Peyer's patch (tissue), 4 donors: Measurements from ENCODE around the gene AMBRA1. TPM values are rescaled to one million over a fixed set of nuclear protein-coding genes. Genes with fewer than 3 reads are reported as not detected.

ENCODE experiments used
- DNase-seq, 3 donors: peaks; one replicate each; pipeline ENCODE4 v3.0.0-alpha.2; 2017 to 2019
- H3K27ac ChIP-seq, 4 donors: fragments of 200-600 bp; sonication (generic); one replicate each; pipeline ENCODE4 v1.5.1; 2016 to 2019
- H3K27me3 ChIP-seq, 2 donors: fragments of 200-600 bp; sonication (generic); one replicate each; pipeline ENCODE4 v1.5.1; 2019
- H3K36me3 ChIP-seq, 3 donors: fragments of 200-600 bp; sonication (generic); one replicate each; pipeline ENCODE4 v1.5.1; 2016 to 2019
- H3K4me1 ChIP-seq, 4 donors: fragments of 200-600 bp; sonication (generic); one replicate each; pipeline ENCODE4 v1.5.1; 2016 to 2019
- H3K4me3 ChIP-seq, 4 donors: fragments of 200-600 bp; sonication (generic); 1 replicate in 3 of 4; 2 replicates in 1 of 4; pipeline ENCODE4 v1.5.1; 2016 to 2019; ENCODE audit warnings: mild to moderate bottlenecking in 1 of 4
- H3K9me3 ChIP-seq, 4 donors: fragments of 200-600 bp; sonication (generic); one replicate each; pipeline ENCODE4 v1.5.1; 2016 to 2019; ENCODE audit warnings: mild to moderate bottlenecking in 1 of 4
- POLR2A ChIP-seq, 2 donors: fragments of 450-650 bp; IDR thresholded peaks; one replicate each; pipeline ENCODE4 v1.5.1; 2017; ENCODE audit warnings: antibody characterized with exemption in 2 of 2, mild to moderate bottlenecking in 2 of 2, moderate library complexity in 2 of 2
- total RNA-seq, 4 donors: library from RNA; depleted of rRNA; stranded (reverse); fragments of >200 nt; gene quantifications; one replicate each; pipeline ENCODE4 v1.1.0, GENCODE V29; 2016
- TF ChIP-seq, protein P1 (sequence below), 6 experiments: fragments of 450-650 bp in 4 of 6; fragments of 200-600 bp in 2 of 6; sonication (generic) in 1 of 6; IDR thresholded peaks; one replicate each; pipeline ENCODE4 v1.5.1; 2017 to 2019; ENCODE audit warnings: antibody characterized with exemption in 6 of 6, mild to moderate bottlenecking in 3 of 6, moderate library complexity in 1 of 6

AMBRA1 gene
- total RNA-seq, 4 donors from 2014 or later: 28.9 to 61.6 (median 41.6) TPM

DNA sequence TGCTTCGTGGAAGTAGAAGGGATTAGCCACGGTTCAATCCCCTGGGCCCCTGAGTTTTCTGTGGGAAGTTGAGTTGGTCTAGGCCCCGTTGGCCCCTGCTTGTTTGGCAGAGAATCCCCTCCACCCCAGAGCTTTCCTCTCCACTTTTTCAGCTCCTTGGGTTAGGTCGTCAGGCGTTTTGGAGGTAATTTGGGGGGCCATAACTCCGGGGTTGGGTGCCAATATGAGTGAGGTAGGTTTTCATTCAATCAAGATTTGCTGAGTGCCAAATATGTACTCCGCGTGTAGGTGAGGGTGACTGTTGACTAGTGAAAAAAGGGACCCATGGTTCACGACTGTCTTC, 24.1 kb upstream of the AMBRA1 start:
- peak overlapping the region; percentile 65 to 100 (median 94) for H3K4me3 ChIP-seq
- H3K4me1 ChIP-seq: peaks cover 0 to 32% (median 4%) of the 10 kb centered on the region in 4 donors
- peaks cover 0 to 28% (median 0%) of the 10 kb centered on the region in 3 donors for H3K36me3 ChIP-seq
- peak overlapping the region; percentile 92 to 99 (median 96) for H3K27ac ChIP-seq
- no peaks in the 10 kb centered on the region for H3K27me3 ChIP-seq
- DNase-seq: no peak
- no peaks in the 10 kb centered on the region for H3K9me3 ChIP-seq
- TF ChIP-seq POLR2A (IDR thresholded peaks at IDR 0.05): no peak
- TF ChIP-seq, protein P1, sequence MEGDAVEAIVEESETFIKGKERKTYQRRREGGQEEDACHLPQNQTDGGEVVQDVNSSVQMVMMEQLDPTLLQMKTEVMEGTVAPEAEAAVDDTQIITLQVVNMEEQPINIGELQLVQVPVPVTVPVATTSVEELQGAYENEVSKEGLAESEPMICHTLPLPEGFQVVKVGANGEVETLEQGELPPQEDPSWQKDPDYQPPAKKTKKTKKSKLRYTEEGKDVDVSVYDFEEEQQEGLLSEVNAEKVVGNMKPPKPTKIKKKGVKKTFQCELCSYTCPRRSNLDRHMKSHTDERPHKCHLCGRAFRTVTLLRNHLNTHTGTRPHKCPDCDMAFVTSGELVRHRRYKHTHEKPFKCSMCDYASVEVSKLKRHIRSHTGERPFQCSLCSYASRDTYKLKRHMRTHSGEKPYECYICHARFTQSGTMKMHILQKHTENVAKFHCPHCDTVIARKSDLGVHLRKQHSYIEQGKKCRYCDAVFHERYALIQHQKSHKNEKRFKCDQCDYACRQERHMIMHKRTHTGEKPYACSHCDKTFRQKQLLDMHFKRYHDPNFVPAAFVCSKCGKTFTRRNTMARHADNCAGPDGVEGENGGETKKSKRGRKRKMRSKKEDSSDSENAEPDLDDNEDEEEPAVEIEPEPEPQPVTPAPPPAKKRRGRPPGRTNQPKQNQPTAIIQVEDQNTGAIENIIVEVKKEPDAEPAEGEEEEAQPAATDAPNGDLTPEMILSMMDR (IDR thresholded peaks at IDR 0.05): no peak

DNA sequence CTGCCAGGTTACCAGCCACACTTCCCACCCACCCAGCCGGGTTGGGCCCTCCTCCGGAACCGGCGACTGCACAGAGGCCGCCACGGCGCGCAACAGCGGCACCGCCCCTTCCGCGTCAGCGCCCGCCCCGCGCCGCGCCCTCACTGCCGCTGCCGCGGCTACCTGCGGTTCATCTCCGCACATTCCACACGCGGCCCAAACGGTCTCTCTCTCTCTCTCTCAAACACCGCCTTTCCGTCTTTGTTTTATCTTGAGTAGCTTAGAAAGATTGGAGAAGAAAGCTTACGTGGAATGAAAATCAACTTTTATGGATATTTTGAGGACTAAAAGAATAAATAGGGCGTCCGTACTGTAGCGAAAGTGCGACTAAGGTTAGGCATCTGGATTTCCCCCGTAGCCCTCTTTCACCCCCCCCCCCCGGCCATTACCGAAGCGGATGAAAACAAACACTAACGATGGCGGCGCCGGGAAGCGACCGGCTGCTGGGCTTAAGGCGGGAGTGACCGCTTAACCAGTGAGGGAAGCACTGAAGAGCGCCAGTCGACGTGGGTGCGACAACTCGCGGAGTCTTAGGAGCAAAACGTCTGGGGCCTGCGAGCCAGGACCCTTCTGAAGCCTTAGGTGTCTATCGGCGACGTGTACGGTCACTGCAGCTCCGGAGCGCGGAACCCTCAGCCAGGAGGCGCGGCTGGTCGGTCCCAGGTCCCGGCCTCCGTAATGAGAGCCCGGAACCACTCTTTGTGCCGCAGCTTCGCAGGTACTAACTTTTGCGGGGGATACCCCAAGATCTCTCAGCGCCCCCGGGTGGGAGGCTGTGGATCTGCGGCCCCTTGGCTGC, 23.5 kb upstream of the AMBRA1 start, which contains the start of the genes ATG13 and HARBI1:
TSS of gene ATG13 (plus strand) at position 420 of the 838 bp plus-strand sequence. CDS start 26,739 bp downstream, outside the sequence.
TSS of gene HARBI1 (minus strand) at position 94 of the 838 bp plus-strand sequence. CDS start 990 bp downstream, outside the sequence.
- H3K27me3 ChIP-seq: no peaks in the 10 kb centered on the region

DNA sequence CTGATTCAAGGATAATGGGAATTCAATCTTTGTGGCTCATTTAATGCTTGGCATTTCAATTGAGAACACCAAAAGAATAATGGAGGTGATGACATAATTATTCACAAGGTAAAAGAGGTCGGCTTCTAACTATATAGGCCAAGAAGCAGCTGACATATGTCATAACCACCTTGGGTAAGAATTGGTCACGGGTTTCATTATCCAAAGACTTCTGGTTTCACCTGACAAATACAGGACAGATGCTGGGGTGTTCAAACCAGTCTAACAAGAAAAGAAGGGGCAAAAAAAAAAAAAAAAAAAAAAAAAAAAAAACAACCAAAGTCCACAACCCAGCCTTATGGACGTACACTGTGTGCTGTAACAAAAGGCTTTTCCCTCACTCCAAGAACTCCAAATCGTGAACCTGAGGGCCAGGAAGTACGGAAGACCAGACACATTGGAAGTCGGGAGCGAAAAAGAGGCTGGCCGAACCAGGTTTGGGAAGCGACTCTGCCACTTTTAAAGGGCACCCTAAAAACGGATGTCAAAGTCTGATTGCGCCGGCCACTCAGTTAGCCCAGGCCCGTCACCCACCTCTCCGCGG, 22.8 kb upstream of the AMBRA1 start:
- Histone ChIP-seq H3K27ac (peak overlapping the region; percentile 92 to 99 (median 96)), H3K4me1 (peaks cover 0 to 32% (median 4%) of the 10 kb centered on the region in 4 donors), H3K36me3 (peaks cover 0 to 17% (median 0%) of the 10 kb centered on the region in 3 donors), H3K4me3 (peak overlapping the region; percentile 65 to 100 (median 94)), H3K27me3 (no peaks in the 10 kb centered on the region), H3K9me3 (no peaks in the 10 kb centered on the region)
- DNase-seq: no peak
- TF ChIP-seq, protein P1 (IDR thresholded peaks at IDR 0.05): no peak
- TF ChIP-seq POLR2A (IDR thresholded peaks at IDR 0.05): peak; percentile 68 to 75

More for the DNA sequence above, 23.5 kb upstream of the AMBRA1 start, which contains the start of the genes ATG13 and HARBI1:
- H3K4me3 ChIP-seq: peak within 1 kb of the TSS; percentile 65 to 100 (median 94)
- DNase-seq: peak; percentile 87 to 94 (median 93)
- peak within 1 kb of the TSS; percentile 92 to 99 (median 96) for H3K27ac ChIP-seq
- H3K36me3 ChIP-seq: peaks cover 0 to 22% (median 0%) of the 10 kb centered on the region in 3 donors
- H3K4me1 ChIP-seq: peaks cover 0 to 32% (median 4%) of the 10 kb centered on the region in 4 donors
- TF ChIP-seq, protein P1 (IDR thresholded peaks at IDR 0.05): peak; percentile 56 to 88 (median 76)
- peak in 1 of 2 donors; percentile 4 for TF ChIP-seq POLR2A (IDR thresholded peaks at IDR 0.05)
- no peaks in the 10 kb centered on the region for H3K9me3 ChIP-seq

DNA sequence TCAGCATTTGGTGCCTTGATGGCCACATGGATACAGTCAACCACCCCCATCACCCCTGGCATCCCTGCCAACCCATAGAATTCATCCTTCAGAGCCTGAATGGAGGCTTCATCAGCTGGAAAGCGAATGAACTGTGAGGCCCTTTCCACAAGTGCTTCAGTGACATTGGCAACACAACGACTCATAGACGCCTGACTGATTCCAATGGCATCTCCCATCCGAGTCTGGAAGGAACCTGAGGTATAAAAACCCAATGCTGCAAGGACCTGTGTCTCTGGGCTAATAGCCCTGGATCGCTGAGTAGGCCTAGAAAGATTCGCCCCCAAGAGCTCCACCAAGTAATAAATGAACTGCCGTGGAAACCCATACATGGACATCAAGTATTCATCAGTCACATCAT, 21.9 kb upstream of the AMBRA1 start:
- no peak for DNase-seq
- TF ChIP-seq, protein P1 (IDR thresholded peaks at IDR 0.05): no peak
- TF ChIP-seq POLR2A (IDR thresholded peaks at IDR 0.05): no peak
- Histone ChIP-seq H3K4me1 (peaks cover 0 to 32% (median 4%) of the 10 kb centered on the region in 4 donors), H3K27me3 (no peaks in the 10 kb centered on the region), H3K27ac (no peak overlapping the region), H3K4me3 (no peak overlapping the region), H3K9me3 (no peaks in the 10 kb centered on the region), H3K36me3 (peaks cover 0 to 8% (median 0%) of the 10 kb centered on the region in 3 donors)

DNA sequence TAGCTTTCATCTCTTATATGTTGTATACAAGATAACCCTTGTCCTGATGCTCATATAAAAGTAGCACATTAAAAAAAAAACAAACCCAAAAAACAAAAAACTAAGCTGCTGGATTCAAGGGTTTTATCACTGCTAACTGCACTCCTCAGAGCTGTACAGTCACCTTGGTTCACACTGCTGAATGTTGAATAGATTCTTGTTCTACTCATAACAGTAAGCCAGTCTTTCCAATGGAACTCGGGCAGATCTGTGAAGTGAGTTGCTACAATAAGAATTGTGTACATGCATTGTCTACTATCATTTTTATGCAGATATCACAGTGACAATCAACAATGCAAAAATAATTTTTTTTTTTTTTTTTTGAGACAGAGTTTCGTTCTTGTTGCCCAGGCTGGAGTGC, 18.5 kb upstream of the AMBRA1 start:
- H3K4me1 ChIP-seq: peaks cover 0 to 10% (median 2%) of the 10 kb centered on the region in 4 donors
- no peak overlapping the region for H3K27ac ChIP-seq
- H3K9me3 ChIP-seq: no peaks in the 10 kb centered on the region
- no peaks in the 10 kb centered on the region for H3K27me3 ChIP-seq
- no peak overlapping the region for H3K4me3 ChIP-seq
- H3K36me3 ChIP-seq: no peaks in the 10 kb centered on the region
- TF ChIP-seq, protein P1 (IDR thresholded peaks at IDR 0.05): no peak
- no peak for TF ChIP-seq POLR2A (IDR thresholded peaks at IDR 0.05)
- DNase-seq: no peak
